Left lung (tissue), 10 donors: ENCODE measurements around the gene HLA-A. TPM values are rescaled to one million over a fixed set of nuclear protein-coding genes. Genes with fewer than 3 reads are reported as not detected.

Experiments used
- ATAC-seq: fragments of 200-7000 bp; cut with Tn5 transposase; one replicate; pipeline ENCODE4 v1.9.1; 2020; ENCODE audit warnings: moderate library complexity
- DNase-seq, 4 donors: peaks; one replicate each; pipeline ENCODE4 v3.0.0-alpha.2; 2013 to 2020
- H3K27ac ChIP-seq, 2 donors: fragments of 200-600 bp; sonication (generic) in 1 of 2; one replicate each; pipeline versions ENCODE4 v1.5.0 to v1.8.0; 2020 to 2021
- H3K27me3 ChIP-seq, 2 donors: fragments of 200-600 bp; sonication (generic) in 1 of 2; one replicate each; pipeline versions ENCODE4 v1.5.0 to v1.8.0; 2020 to 2021
- H3K36me3 ChIP-seq, 2 donors: fragments of 200-600 bp; sonication (generic) in 1 of 2; one replicate each; pipeline versions ENCODE4 v1.5.0 to v1.8.0; 2020 to 2021
- H3K4me1 ChIP-seq, 2 donors: fragments of 200-600 bp; one replicate each; pipeline ENCODE4 v1.8.0; 2021
- H3K4me3 ChIP-seq, 2 donors: fragments of 200-600 bp; sonication (generic) in 1 of 2; one replicate each; pipeline versions ENCODE4 v1.5.0 to v1.8.0; 2020 to 2021; ENCODE audit warnings: mild to moderate bottlenecking in 1 of 2
- H3K9me3 ChIP-seq, 2 donors: fragments of 200-600 bp; sonication (generic) in 1 of 2; one replicate each; pipeline versions ENCODE4 v1.5.0 to v1.8.0; 2020 to 2021
- intact Hi-C, 2 donors: fragments of 100-400 bp; cut with DNase I; formaldehyde crosslinking; loops; one replicate each; pipeline versions ENCODE4 v1.11.2 to v1.14.2; 2022
- polyA plus RNA-seq, 6 donors: library from polyadenylated mRNA; unstranded; fragments of 120-200 nt; gene quantifications; one replicate each; pipeline ENCODE4 v1.2.1, GENCODE V29; 2013; ENCODE audit not compliant: insufficient read length in 6 of 6
- total RNA-seq, 2 donors: library from RNA; stranded (reverse); fragmentation: NEBNext Ultra II Directional; extraction: Animal tissue kit (Norgen Biotek cat#: 25700); gene quantifications; one replicate each; pipeline ENCODE4 v1.2.1, GENCODE V29; 2021
- TF ChIP-seq, protein P1 (sequence below), 2 donors: fragments of 200-600 bp; sonication (generic) in 1 of 2; IDR thresholded peaks; one replicate each; pipeline versions ENCODE4 v1.5.0 to v1.8.0; 2021; ENCODE audit warnings: antibody characterized with exemption in 2 of 2
- donor health status: DM: no; HTN: yes; CAD: no.
- donor health status: DM: no; HTN: no; CAD: no.

Gene HLA-A
- total and polyA plus RNA-seq, 8 donors, result 218 to 1,150 (median 275) TPM

DNA sequence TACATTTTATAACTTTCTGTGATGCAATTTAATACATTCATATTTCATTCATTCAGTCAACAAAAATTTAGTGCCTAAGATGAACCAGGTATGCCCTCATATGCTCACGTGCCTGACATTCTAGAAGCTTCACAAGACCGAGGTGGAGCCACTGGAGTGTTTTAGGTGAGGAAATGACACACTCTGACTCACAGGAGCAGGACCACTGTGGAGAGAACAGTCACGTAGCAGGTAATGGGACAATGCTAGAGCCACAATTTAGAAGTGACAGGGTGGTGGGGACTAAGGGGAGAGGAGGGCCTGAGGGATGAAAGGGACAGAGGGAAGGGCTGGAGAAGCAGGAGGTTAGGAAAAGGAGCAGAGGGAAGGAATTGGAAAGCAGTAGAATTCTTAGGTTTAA lies 17.6 kb upstream of the HLA-A start:
- Histone ChIP-seq H3K4me3 (no peak overlapping the region), H3K9me3 (no peaks in the 10 kb centered on the region), H3K27me3 (no peaks in the 10 kb centered on the region), H3K4me1 (peaks cover 5 to 32% of the 10 kb centered on the region in 2 donors), H3K36me3 (no peaks in the 10 kb centered on the region), H3K27ac (peak overlapping the region in 1 of 2 donors; percentile 97)
- ATAC-seq (peak; percentile 38), DNase-seq (no peak)
- TF ChIP-seq, protein P1, sequence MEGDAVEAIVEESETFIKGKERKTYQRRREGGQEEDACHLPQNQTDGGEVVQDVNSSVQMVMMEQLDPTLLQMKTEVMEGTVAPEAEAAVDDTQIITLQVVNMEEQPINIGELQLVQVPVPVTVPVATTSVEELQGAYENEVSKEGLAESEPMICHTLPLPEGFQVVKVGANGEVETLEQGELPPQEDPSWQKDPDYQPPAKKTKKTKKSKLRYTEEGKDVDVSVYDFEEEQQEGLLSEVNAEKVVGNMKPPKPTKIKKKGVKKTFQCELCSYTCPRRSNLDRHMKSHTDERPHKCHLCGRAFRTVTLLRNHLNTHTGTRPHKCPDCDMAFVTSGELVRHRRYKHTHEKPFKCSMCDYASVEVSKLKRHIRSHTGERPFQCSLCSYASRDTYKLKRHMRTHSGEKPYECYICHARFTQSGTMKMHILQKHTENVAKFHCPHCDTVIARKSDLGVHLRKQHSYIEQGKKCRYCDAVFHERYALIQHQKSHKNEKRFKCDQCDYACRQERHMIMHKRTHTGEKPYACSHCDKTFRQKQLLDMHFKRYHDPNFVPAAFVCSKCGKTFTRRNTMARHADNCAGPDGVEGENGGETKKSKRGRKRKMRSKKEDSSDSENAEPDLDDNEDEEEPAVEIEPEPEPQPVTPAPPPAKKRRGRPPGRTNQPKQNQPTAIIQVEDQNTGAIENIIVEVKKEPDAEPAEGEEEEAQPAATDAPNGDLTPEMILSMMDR (IDR thresholded peaks at IDR 0.05), result no peak
- intact Hi-C loops, result no loop called here

DNA sequence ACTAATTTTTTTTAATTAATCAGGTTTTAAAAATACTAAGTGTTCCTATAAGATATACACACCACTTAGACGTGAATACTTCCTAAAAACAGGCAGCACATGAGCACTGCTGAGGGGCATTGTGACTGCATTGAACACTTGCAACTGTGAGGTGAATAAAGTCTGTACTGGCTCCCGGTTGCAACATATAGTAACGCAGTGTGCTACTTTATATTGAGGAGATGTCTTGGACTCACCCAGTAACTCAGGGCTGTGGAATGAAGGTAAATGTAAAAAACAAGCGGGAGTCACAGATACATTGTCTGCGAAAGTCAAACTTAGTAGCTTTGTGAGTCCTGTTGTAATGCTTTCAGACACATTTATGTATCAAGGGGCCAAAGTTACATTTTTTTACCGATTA lies 17.0 kb upstream of the HLA-A start:
- peak overlapping the region in 1 of 2 donors; percentile 74 for H3K4me3 ChIP-seq
- intact Hi-C loops, result no loop called here
- DNase-seq (no peak), ATAC-seq (peak; percentile 31)
- peaks cover 5 to 26% of the 10 kb centered on the region in 2 donors for H3K4me1 ChIP-seq
- no peaks in the 10 kb centered on the region for H3K9me3 ChIP-seq
- TF ChIP-seq, protein P1 (IDR thresholded peaks at IDR 0.05), result no peak
- no peaks in the 10 kb centered on the region for H3K27me3 ChIP-seq
- H3K36me3 ChIP-seq, result no peaks in the 10 kb centered on the region
- peak overlapping the region; percentile 90 to 97 for H3K27ac ChIP-seq

DNA sequence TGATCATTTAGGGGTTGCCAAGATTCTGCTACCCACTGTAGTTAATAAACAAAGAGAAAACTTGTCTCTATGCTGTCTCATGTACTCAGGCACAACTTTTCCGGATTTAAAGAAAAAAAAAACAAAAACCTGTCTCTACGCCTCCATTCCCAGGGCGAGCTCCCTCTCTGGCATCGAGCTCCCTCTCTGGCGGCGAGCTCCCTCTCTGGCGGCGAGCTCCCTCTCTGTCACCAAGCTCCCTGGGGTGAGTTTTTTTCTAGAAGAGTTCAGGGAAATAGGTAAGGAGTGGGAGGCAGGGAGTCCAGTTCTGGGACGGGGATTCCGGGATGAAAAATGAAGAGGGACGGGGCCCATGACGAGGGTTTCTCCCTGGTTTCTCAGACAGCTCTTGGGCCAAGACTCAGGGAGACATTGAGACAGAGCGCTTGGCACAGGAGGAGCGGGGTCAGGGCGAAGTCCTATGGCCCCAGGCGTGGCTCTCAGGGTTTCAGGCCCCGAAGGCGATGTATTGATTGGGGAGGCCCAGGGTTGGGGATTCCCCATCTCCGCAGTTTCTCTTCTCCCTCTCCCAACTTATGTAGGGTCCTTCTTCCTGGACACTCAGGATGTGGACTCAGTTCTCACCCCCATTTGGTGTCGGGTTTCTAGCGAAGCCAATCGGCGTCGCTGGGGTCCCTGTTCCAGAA lies 16.5 kb upstream of the HLA-A start:
- intact Hi-C loops, result no loop called here

DNA sequence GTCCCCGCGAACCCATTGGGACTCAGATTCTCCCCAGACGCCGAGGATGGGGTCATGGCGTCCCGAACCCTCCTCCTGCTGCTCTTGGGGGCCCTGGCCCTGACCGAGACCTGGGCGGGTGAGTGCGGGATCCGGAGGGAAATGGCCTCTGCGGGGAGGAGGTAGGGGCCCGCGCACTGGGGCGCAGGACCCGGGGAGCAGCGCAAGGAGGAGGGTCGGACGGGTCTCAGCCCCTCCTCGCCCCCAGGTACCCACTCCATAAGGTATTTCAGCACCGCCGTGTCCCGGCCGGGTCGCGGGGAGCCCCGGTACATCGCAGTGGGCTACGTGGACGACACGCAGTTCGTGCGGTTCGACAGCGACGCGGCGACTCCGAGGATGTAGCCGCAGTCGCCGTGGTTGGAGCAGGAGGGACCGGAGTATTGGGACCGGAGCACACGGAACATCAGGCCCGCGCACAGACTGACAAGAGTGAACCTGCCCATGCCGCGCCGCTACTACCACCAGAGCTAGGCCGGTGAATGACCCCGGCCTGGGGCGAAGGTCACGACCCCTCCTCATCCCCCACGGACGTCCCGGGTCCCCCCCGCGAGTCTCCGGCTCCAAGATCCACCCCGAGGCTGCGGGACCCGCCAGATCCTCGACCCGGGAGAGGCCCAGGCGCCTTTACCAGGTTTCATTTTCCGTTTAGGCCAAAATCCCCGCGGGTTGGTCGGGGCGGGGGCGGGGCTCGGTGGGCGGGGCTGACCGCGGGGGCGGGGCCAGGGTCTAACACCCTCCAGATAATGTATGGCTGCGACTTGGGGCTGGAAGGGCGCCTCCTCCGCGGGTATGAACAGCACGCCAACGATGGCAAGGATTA lies 15.7 kb upstream of the HLA-A start:
- TF ChIP-seq, protein P1 (IDR thresholded peaks at IDR 0.05), result no peak
- Histone ChIP-seq H3K4me3 (peak overlapping the region; percentile 74 to 81), H3K4me1 (peaks cover 5 to 25% of the 10 kb centered on the region in 2 donors), H3K27me3 (no peaks in the 10 kb centered on the region), H3K36me3 (no peaks in the 10 kb centered on the region), H3K9me3 (no peaks in the 10 kb centered on the region), H3K27ac (peak overlapping the region; percentile 90 to 97)
- DNase-seq (peak; percentile 49 to 95 (median 85)), ATAC-seq (peak; percentile 89)
- intact Hi-C loops, result no loop called here

More for the DNA sequence above, 16.5 kb upstream of the HLA-A start:
- no peaks in the 10 kb centered on the region for H3K27me3 ChIP-seq
- H3K4me3 ChIP-seq, result peak overlapping the region; percentile 74 to 81
- H3K4me1 ChIP-seq, result peaks cover 5 to 25% of the 10 kb centered on the region in 2 donors
- TF ChIP-seq, protein P1 (IDR thresholded peaks at IDR 0.05), result no peak
- ATAC-seq, result peak; percentile 46
- no peaks in the 10 kb centered on the region for H3K36me3 ChIP-seq
- peak in 3 of 4 donors; percentile 41 to 83 (median 78) for DNase-seq
- peak overlapping the region; percentile 90 to 97 for H3K27ac ChIP-seq
- H3K9me3 ChIP-seq, result no peaks in the 10 kb centered on the region

DNA sequence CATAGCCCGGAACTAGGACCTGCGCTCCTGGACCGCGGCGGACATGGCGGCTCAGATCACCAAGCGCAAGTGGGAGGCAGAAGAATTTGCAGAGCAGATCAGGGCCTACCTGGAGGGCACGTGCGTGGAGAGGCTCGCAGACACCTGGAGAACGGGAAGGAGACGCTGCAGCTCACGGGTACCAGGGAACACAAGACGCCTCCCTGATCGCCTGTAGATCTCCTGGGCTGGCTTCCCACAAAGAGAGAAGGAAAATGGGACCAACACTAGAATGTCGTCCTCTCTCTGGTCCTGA lies 15.1 kb upstream of the HLA-A start:
- TF ChIP-seq, protein P1 (IDR thresholded peaks at IDR 0.05), result no peak
- no peak for ATAC-seq
- H3K27me3 ChIP-seq, result no peaks in the 10 kb centered on the region
- no peak for DNase-seq
- H3K27ac ChIP-seq, result peak overlapping the region; percentile 90 to 97
- no peaks in the 10 kb centered on the region for H3K9me3 ChIP-seq
- H3K4me1 ChIP-seq, result peaks cover 5 to 25% of the 10 kb centered on the region in 2 donors
- H3K4me3 ChIP-seq, result peak overlapping the region; percentile 74 to 81
- no peaks in the 10 kb centered on the region for H3K36me3 ChIP-seq
- intact Hi-C loops, result no loop called here
